Testis (tissue), 3 donors: ENCODE measurements around the gene MMP13. TPM values are rescaled to one million over a fixed set of nuclear protein-coding genes. Genes with fewer than 3 reads are reported as not detected.

Experiments used
- DNase-seq: peaks from one replicate; pipeline ENCODE4 v3.0.0-alpha.2; 2019
- H3K27ac ChIP-seq, 2 donors: fragments of 200-600 bp; sonication (generic); one replicate each; pipeline ENCODE4 v1.5.1; 2019
- H3K27me3 ChIP-seq: fragments of 200-600 bp; sonication (generic); one replicate; pipeline ENCODE4 v1.5.1; 2019
- H3K36me3 ChIP-seq: fragments of 200-600 bp; sonication (generic); one replicate; pipeline ENCODE4 v1.5.1; 2017; ENCODE audit warnings: low read depth; ENCODE audit errors: missing control alignments
- H3K4me1 ChIP-seq: fragments of 200-600 bp; sonication (generic); one replicate; pipeline ENCODE4 v1.5.1; 2019
- H3K4me3 ChIP-seq, 2 donors: fragments of 200-600 bp; sonication (generic); one replicate each; pipeline ENCODE4 v1.5.1; 2017 to 2019
- H3K9me3 ChIP-seq: fragments of 200-600 bp; sonication (generic); one replicate; pipeline ENCODE4 v1.5.1; 2017
- POLR2A ChIP-seq: fragments of 450-650 bp; IDR thresholded peaks from one replicate; pipeline ENCODE4 v1.6.1; 2017; ENCODE audit warnings: antibody characterized with exemption, mild to moderate bottlenecking, moderate library complexity
- WGBS, 2 donors: methylation state at CpG; one replicate each; pipeline ENCODE4 v1.1.5; 2018; 5-methylcytosine and 5-hydroxymethylcytosine counted together
- intact Hi-C: fragments of 100-400 bp; cut with DNase I; formaldehyde crosslinking; loops from one replicate; pipeline ENCODE4 v1.15.1; 2023; ENCODE audit warnings: low total_unique reads
- polyA plus RNA-seq: library from polyadenylated mRNA; stranded (reverse); fragments of 350-450 nt; fragmentation: Illumina TruSeq; extraction: RNeasy Lipid Tissue Mini Kit (QIAGEN cat#74804); gene quantifications from one replicate; pipeline ENCODE4 v1.2.3, GENCODE V29; 2014; ENCODE audit warnings: low read depth, low replicate concordance; ENCODE audit not compliant: insufficient read depth
- total RNA-seq, 2 donors: library from RNA; depleted of rRNA; stranded (reverse); fragments of >200 nt; gene quantifications; one replicate each; pipeline ENCODE4 v1.2.3, GENCODE V29; 2016
- TF ChIP-seq, protein P1 (sequence below), 3 experiments: fragments of 450-650 bp in 2 of 3; fragments of 200-600 bp in 1 of 3; sonication (generic) in 1 of 3; IDR thresholded peaks; one replicate each; pipeline ENCODE4 v1.5.1; 2016 to 2019; ENCODE audit warnings: antibody characterized with exemption in 3 of 3, mild to moderate bottlenecking in 2 of 3, moderate library complexity in 1 of 3

The MMP13 gene
- total and polyA plus RNA-seq, 3 donors from 2014 or later: 0.31 TPM; not detected in 2

DNA sequence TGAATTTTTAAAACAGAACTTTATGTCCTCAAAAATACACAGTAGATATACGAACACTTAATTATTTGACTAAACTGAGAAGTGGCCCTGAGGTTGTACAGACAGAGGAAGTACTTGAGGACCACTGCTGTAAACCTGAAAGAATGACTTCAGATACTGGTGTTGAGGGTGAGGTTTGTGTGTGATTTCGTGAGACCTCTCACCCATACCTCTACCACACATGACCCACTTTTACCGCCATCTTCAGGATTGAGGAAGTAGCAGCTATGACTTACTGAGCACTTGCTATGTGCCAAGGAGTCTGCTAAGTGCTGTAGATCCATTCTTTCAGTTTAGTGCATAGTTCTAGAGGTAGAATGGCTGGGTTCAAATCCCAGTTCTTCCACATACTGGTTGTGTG is 21.9 kb downstream of the MMP13 start:
- Histone ChIP-seq H3K36me3 (no peaks in the 10 kb centered on the region), H3K27me3 (no peaks in the 10 kb centered on the region), H3K4me1 (no peaks in the 10 kb centered on the region), H3K9me3 (no peaks in the 10 kb centered on the region), H3K4me3 (no peak overlapping the region), H3K27ac (no peak overlapping the region)
- TF ChIP-seq POLR2A: no peak
- TF ChIP-seq, protein P1, sequence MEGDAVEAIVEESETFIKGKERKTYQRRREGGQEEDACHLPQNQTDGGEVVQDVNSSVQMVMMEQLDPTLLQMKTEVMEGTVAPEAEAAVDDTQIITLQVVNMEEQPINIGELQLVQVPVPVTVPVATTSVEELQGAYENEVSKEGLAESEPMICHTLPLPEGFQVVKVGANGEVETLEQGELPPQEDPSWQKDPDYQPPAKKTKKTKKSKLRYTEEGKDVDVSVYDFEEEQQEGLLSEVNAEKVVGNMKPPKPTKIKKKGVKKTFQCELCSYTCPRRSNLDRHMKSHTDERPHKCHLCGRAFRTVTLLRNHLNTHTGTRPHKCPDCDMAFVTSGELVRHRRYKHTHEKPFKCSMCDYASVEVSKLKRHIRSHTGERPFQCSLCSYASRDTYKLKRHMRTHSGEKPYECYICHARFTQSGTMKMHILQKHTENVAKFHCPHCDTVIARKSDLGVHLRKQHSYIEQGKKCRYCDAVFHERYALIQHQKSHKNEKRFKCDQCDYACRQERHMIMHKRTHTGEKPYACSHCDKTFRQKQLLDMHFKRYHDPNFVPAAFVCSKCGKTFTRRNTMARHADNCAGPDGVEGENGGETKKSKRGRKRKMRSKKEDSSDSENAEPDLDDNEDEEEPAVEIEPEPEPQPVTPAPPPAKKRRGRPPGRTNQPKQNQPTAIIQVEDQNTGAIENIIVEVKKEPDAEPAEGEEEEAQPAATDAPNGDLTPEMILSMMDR (IDR thresholded peaks at IDR 0.05): no peak
- DNase-seq: no peak
- intact Hi-C loops: no loop called here
- 83 to 88% methylated on average over 3 of the region's 3 CpGs for WGBS, 2 donors

DNA sequence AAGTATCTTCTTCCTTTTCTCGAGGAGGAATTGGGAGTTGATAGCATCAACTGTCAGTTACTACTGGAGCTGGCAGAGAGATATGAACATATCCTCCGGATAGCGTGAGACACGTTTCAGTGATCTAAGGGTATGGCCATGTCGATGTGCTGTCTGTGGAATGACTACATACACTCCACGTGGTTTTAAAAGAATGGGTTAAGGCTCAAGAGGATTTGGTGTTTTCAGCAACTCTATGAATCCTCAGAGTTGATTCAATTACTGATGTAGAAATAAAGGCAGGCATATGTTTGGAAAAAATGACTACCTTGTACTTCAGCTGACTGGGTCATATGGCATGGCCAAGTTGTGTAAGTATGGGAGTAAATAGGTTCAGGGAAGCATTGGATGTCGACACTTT is 22.9 kb downstream of the MMP13 start:
- intact Hi-C loops: no loop called here
- 90 to 91% methylated on average over 7 of the region's 7 CpGs for WGBS, 2 donors

DNA sequence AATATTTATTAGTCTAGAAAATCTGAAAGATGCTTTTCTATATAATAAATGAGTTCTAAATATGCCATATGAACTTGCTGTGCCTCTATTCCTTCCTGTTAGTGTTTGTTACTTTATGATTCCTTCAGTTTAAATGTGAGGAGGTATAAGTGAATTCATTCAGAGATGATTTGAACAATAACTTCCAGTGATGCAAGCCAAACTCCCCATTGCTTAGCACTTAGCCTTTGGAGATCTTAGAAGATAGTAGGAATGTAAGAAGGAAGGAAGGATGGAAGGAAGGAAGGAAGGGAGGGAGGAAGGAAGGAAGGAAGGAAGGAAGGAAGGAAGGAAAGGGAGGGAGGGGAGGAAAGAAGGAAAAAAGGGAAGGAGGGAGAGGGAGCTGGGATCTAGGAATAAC is 25.1 kb downstream of the MMP13 start:
- H3K27ac ChIP-seq: no peak overlapping the region
- no peaks in the 10 kb centered on the region for H3K36me3 ChIP-seq
- TF ChIP-seq, protein P1 (IDR thresholded peaks at IDR 0.05): no peak
- TF ChIP-seq POLR2A: no peak
- intact Hi-C loops: no loop called here
- no peaks in the 10 kb centered on the region for H3K27me3 ChIP-seq
- H3K4me1 ChIP-seq: no peaks in the 10 kb centered on the region
- no peak overlapping the region for H3K4me3 ChIP-seq
- H3K9me3 ChIP-seq: no peaks in the 10 kb centered on the region
- no peak for DNase-seq

More for the DNA sequence above, 22.9 kb downstream of the MMP13 start:
- Histone ChIP-seq H3K4me3 (no peak overlapping the region), H3K4me1 (no peaks in the 10 kb centered on the region), H3K9me3 (no peaks in the 10 kb centered on the region), H3K27ac (no peak overlapping the region), H3K27me3 (no peaks in the 10 kb centered on the region), H3K36me3 (no peaks in the 10 kb centered on the region)
- TF ChIP-seq, protein P1 (IDR thresholded peaks at IDR 0.05): no peak
- TF ChIP-seq POLR2A: no peak
- no peak for DNase-seq

DNA sequence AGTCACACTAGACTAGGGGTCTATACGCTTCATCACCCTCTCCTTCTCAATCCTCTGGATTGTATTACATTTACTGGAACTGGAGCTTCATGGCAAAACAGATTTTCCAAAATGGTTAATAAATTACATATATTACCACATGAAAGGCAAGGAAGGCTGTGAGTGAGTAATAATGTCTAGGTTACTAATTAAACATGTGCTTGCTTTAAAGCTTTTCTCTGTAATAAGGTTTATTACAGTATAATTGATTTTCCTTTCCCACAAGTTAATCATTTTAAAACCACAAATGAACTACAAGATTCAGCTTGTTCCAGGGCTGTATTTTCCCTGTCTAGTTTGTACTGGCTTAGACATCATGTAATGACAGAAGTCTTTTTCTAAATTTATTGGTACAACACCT is 25.6 kb downstream of the MMP13 start:
- intact Hi-C loops: no loop called here
- no peak for TF ChIP-seq POLR2A
- TF ChIP-seq, protein P1 (IDR thresholded peaks at IDR 0.05): no peak

DNA sequence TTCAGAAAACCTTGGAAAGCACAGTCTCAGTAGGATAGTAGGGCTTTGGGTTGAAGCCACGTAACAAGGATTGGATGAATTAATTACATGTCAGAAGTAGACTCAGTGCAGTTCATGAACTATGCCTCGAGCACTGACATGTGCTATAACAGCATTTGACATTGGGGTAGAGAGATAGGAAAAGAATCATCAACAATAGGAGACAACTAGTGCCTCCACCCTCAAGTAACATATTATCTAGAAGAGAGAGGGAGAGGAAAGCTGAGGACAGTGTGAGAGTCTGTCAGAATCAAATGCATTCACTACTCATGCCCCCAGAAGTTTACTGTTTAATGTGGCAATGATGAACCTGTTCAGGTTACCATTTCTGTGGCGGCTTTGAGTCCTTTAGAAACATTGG is 26.4 kb downstream of the MMP13 start:
- H3K27me3 ChIP-seq: no peaks in the 10 kb centered on the region
- H3K27ac ChIP-seq: no peak overlapping the region
- TF ChIP-seq, protein P1 (IDR thresholded peaks at IDR 0.05): no peak
- no peak for TF ChIP-seq POLR2A
- WGBS, 2 donors: 80 to 86% methylated on average over 3 of the region's 3 CpGs
- H3K4me1 ChIP-seq: no peaks in the 10 kb centered on the region
- intact Hi-C loops: no loop called here
- no peaks in the 10 kb centered on the region for H3K36me3 ChIP-seq
- DNase-seq: no peak
- no peaks in the 10 kb centered on the region for H3K9me3 ChIP-seq
- H3K4me3 ChIP-seq: no peak overlapping the region

More for the DNA sequence above, 25.6 kb downstream of the MMP13 start:
- Histone ChIP-seq H3K4me1 (no peaks in the 10 kb centered on the region), H3K9me3 (no peaks in the 10 kb centered on the region), H3K4me3 (no peak overlapping the region), H3K27ac (no peak overlapping the region), H3K36me3 (no peaks in the 10 kb centered on the region), H3K27me3 (no peaks in the 10 kb centered on the region)
- WGBS, 2 donors: 92% methylated on average over 1 of the region's 1 CpG
- DNase-seq: no peak
